Peyer's patch (tissue), 4 donors: ENCODE data around the gene RASA3.

Experiments used
- POLR2A ChIP-seq, 2 donors: fragments of 450-650 bp; IDR thresholded peaks; one replicate each; pipeline ENCODE4 v1.5.1; 2017; ENCODE audit warnings: antibody characterized with exemption in 2 of 2, mild to moderate bottlenecking in 2 of 2, moderate library complexity in 2 of 2
- TF ChIP-seq, protein P1 (sequence below), 6 experiments: fragments of 450-650 bp in 4 of 6; fragments of 200-600 bp in 2 of 6; sonication (generic) in 1 of 6; IDR thresholded peaks; one replicate each; pipeline ENCODE4 v1.5.1; 2017 to 2019; ENCODE audit warnings: antibody characterized with exemption in 6 of 6, mild to moderate bottlenecking in 3 of 6, moderate library complexity in 1 of 6

DNA sequence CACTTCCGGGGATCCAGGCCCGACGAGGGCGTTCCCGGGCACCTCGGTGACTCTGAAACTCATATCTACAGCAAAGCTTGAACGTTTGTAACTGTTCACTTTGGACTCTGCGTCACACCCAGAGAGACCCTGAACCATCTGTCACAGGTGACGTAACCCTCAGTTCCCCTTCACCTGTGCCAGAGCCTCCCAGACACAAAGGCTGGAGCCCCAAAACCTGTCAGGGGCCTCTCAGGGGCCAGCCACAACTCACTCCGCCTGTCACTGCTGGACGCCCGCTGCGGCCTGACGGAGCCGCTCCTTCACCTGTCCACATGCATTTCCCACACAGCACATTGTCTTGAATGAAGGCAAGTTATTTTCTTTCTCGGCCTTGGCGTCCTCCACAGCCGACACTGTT lies 8.0 kb downstream of the RASA3 start:
- TF ChIP-seq, protein P1, sequence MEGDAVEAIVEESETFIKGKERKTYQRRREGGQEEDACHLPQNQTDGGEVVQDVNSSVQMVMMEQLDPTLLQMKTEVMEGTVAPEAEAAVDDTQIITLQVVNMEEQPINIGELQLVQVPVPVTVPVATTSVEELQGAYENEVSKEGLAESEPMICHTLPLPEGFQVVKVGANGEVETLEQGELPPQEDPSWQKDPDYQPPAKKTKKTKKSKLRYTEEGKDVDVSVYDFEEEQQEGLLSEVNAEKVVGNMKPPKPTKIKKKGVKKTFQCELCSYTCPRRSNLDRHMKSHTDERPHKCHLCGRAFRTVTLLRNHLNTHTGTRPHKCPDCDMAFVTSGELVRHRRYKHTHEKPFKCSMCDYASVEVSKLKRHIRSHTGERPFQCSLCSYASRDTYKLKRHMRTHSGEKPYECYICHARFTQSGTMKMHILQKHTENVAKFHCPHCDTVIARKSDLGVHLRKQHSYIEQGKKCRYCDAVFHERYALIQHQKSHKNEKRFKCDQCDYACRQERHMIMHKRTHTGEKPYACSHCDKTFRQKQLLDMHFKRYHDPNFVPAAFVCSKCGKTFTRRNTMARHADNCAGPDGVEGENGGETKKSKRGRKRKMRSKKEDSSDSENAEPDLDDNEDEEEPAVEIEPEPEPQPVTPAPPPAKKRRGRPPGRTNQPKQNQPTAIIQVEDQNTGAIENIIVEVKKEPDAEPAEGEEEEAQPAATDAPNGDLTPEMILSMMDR (IDR thresholded peaks at IDR 0.05) = no peak
- no peak for TF ChIP-seq POLR2A (IDR thresholded peaks at IDR 0.05)
